ENCODE data around the gene SAMD4A. TPM values are rescaled to one million over a fixed set of nuclear protein-coding genes. Genes with fewer than 3 reads are reported as not detected.

Gene SAMD4A
- total and polyA plus RNA-seq, 8 donors, result 2.5 to 67.4 (median 15.9) TPM

- Histone ChIP-seq H3K36me3 (no peaks in the 10 kb centered on the region), H3K27me3 (no peaks in the 10 kb centered on the region), H3K9me3 (no peaks in the 10 kb centered on the region), H3K4me1 (peaks cover 5 to 20% (median 12%) of the 10 kb centered on the region in 4 donors), H3K27ac (no peak overlapping the region), H3K4me3 (no peak overlapping the region)
- intact Hi-C loops (cut with DNase I; ENCODE audit: low total_unique reads), result no loop called here
- DNase-seq, result no peak
- no peak for TF ChIP-seq POLR2AphosphoS5 (IDR thresholded peaks at IDR 0.05)
- no peak for TF ChIP-seq EP300 (IDR thresholded peaks at IDR 0.05)
- no peak for TF ChIP-seq POLR2A (IDR thresholded peaks at IDR 0.05)
- TF ChIP-seq CTCF (IDR thresholded peaks at IDR 0.05), result no peak
These were observed 159.1 kb downstream of the SAMD4A start for GRCh38 chr14:54725998-54726397.

- DNase-seq, result no peak
- H3K27me3 ChIP-seq, result no peaks in the 10 kb centered on the region
- no peaks in the 10 kb centered on the region for H3K36me3 ChIP-seq
- no peak overlapping the region for H3K4me3 ChIP-seq
- TF ChIP-seq EP300 (IDR thresholded peaks at IDR 0.05) (no peak), CTCF (IDR thresholded peaks at IDR 0.05) (no peak), POLR2A (IDR thresholded peaks at IDR 0.05) (no peak), POLR2AphosphoS5 (IDR thresholded peaks at IDR 0.05) (no peak)
- 79 to 94% (median 89%) methylated on average over 7 of the region's 7 CpGs for WGBS, 5 donors
- H3K9me3 ChIP-seq, result no peaks in the 10 kb centered on the region
- intact Hi-C loops (cut with DNase I; ENCODE audit: low total_unique reads), result no loop called here
- peaks cover 7 to 22% (median 12%) of the 10 kb centered on the region in 4 donors for H3K4me1 ChIP-seq
- H3K27ac ChIP-seq, result peak overlapping the region in 1 of 5 donors; percentile 40
These were observed 161.0 kb downstream of the SAMD4A start for GRCh38 chr14:54727929-54728328.

- Histone ChIP-seq H3K4me3 (no peak overlapping the region), H3K27me3 (no peaks in the 10 kb centered on the region), H3K9me3 (no peaks in the 10 kb centered on the region), H3K4me1 (peaks cover 7 to 22% (median 12%) of the 10 kb centered on the region in 4 donors), H3K36me3 (no peaks in the 10 kb centered on the region), H3K27ac (peak overlapping the region in 1 of 5 donors; percentile 40)
- intact Hi-C loops (cut with DNase I; ENCODE audit: low total_unique reads), result no loop called here
- TF ChIP-seq EP300 (IDR thresholded peaks at IDR 0.05), result no peak
- no peak for TF ChIP-seq POLR2AphosphoS5 (IDR thresholded peaks at IDR 0.05)
- TF ChIP-seq POLR2A (IDR thresholded peaks at IDR 0.05), result no peak
- TF ChIP-seq CTCF (IDR thresholded peaks at IDR 0.05), result no peak
- no peak for DNase-seq
- WGBS, 5 donors, result 91 to 97% (median 95%) methylated on average over 9 of the region's 9 CpGs
These were observed 162.0 kb downstream of the SAMD4A start for GRCh38 chr14:54728700-54729527.

- H3K4me3 ChIP-seq, result no peak overlapping the region
- H3K27me3 ChIP-seq, result no peaks in the 10 kb centered on the region
- no peaks in the 10 kb centered on the region for H3K9me3 ChIP-seq
- 31 to 61% (median 48%) methylated on average over 6 of the region's 6 CpGs for WGBS, 5 donors
- no peaks in the 10 kb centered on the region for H3K36me3 ChIP-seq
- H3K4me1 ChIP-seq, result peaks cover 7 to 33% (median 12%) of the 10 kb centered on the region in 4 donors
- intact Hi-C loops (cut with DNase I; ENCODE audit: low total_unique reads), result no loop called here
- TF ChIP-seq POLR2A (IDR thresholded peaks at IDR 0.05), result no peak
- peak in 1 of 3 donors; percentile 54 for TF ChIP-seq POLR2AphosphoS5 (IDR thresholded peaks at IDR 0.05)
- H3K27ac ChIP-seq, result peak overlapping the region in 4 of 5 donors; percentile 50 to 78 (median 66)
- DNase-seq, result peak in 1 of 2 donors; percentile 62
These were observed 163.4 kb downstream of the SAMD4A start for GRCh38 chr14:54730156-54730961.

Measured in stomach (tissue), 9 donors.